Neural cell (in vitro differentiated cells): ENCODE measurements around the gene ZNF407. TPM values are rescaled to one million over a fixed set of nuclear protein-coding genes. Genes with fewer than 3 reads are reported as not detected.

ENCODE experiments used
- H2AFZ ChIP-seq: fragments of 200-600, 300-800 bp; sonication (generic), shearing (Covaris generic); 2 replicates; pipeline ENCODE4 v1.6.0; 2014; ENCODE audit warnings: low read depth, mild to moderate bottlenecking, antibody characterized with exemption, low read length, moderate library complexity
- H3F3A ChIP-seq: fragments of 200-600 bp; shearing (Covaris generic); 2 replicates; pipeline ENCODE4 v1.6.1; 2016; ENCODE audit warnings: mild to moderate bottlenecking, moderate library complexity, mixed read lengths, antibody characterized with exemption, low read length; ENCODE audit not compliant: insufficient read depth, poor library complexity, severe bottlenecking
- H3K27ac ChIP-seq: fragments of 200-600, 300-800 bp; sonication (generic), shearing (Covaris generic); 2 replicates; pipeline ENCODE4 v1.5.1; 2014; ENCODE audit warnings: mild to moderate bottlenecking, low read length, moderate library complexity
- H3K27me3 ChIP-seq: fragments of 300-800, 200-600 bp; sonication (generic), shearing (Covaris generic); 2 replicates; pipeline ENCODE4 v1.6.0; 2014; ENCODE audit warnings: mild to moderate bottlenecking, low read depth, low read length, moderate library complexity; ENCODE audit not compliant: insufficient read depth
- H3K36me3 ChIP-seq: fragments of 300-800, 200-600 bp; sonication (generic), shearing (Covaris generic); 2 replicates; pipeline ENCODE4 v1.5.1; 2014; ENCODE audit warnings: mild to moderate bottlenecking, antibody characterized with exemption, low read length, moderate library complexity; ENCODE audit not compliant: insufficient read depth
- H3K4me2 ChIP-seq: fragments of 300-800, 200-600 bp; sonication (generic), shearing (Covaris generic); 2 replicates; pipeline ENCODE4 v1.6.0; 2014; ENCODE audit warnings: mild to moderate bottlenecking, low read length
- H3K4me3 ChIP-seq: fragments of 300-800, 200-600 bp; sonication (generic), shearing (Covaris generic); 2 replicates; pipeline ENCODE4 v1.5.1; 2014; ENCODE audit warnings: mild to moderate bottlenecking, low read length, moderate library complexity
- H3K79me2 ChIP-seq: fragments of 200-600 bp; shearing (Covaris generic); replicated peaks from 2 replicates; pipeline ENCODE4 v1.6.0; 2014; ENCODE audit warnings: mild to moderate bottlenecking, low read length, moderate library complexity; ENCODE audit not compliant: insufficient read depth
- H3K9ac ChIP-seq: fragments of 300-800, 200-600 bp; sonication (generic), shearing (Covaris generic); 2 replicates; pipeline ENCODE4 v1.6.1; 2016; ENCODE audit warnings: mild to moderate bottlenecking, low read length, mixed read lengths
- H3K9me2 ChIP-seq: fragments of 200-600 bp; shearing (Covaris generic); 2 replicates; pipeline ENCODE4 v1.6.1; 2016; ENCODE audit warnings: mild to moderate bottlenecking, low read length, mixed read lengths; ENCODE audit not compliant: insufficient read depth
- H3K9me3 ChIP-seq: fragments of 200-600, 300-800 bp; sonication (generic), shearing (Covaris generic); 2 replicates; pipeline ENCODE4 v1.6.1; 2016; ENCODE audit warnings: mild to moderate bottlenecking, mixed run types, low read length, moderate library complexity, mixed read lengths
- H4K20me1 ChIP-seq: fragments of 200-600 bp; shearing (Covaris generic); 2 replicates; pipeline ENCODE4 v1.6.1; 2016; ENCODE audit warnings: mild to moderate bottlenecking, mixed run types; ENCODE audit not compliant: insufficient read depth
- CTCF ChIP-seq: fragments of 450-650 bp; IDR thresholded peaks from 2 replicates; pipeline ENCODE4 v1.5.1; 2014; ENCODE audit warnings: antibody characterized with exemption, mild to moderate bottlenecking, moderate library complexity; ENCODE audit not compliant: poor library complexity, severe bottlenecking
- EP300 ChIP-seq: fragments of 450-650 bp; conservative IDR thresholded peaks from 2 replicates; pipeline ENCODE4 v1.6.1; 2014; ENCODE audit warnings: antibody characterized with exemption, mild to moderate bottlenecking, moderate library complexity; ENCODE audit not compliant: poor library complexity, severe bottlenecking
- EZH2 ChIP-seq: fragments of 200-600, 300-800 bp; shearing (Covaris generic), sonication (generic); IDR thresholded peaks from 2 replicates; pipeline ENCODE4 v1.6.1; 2014; ENCODE audit warnings: antibody characterized with exemption, low read length, borderline replicate concordance, mild to moderate bottlenecking; ENCODE audit not compliant: insufficient read depth, poor library complexity, severe bottlenecking
- MXI1 ChIP-seq: fragments of 450-650 bp; conservative IDR thresholded peaks from 2 replicates; pipeline ENCODE4 v1.6.1; 2014; ENCODE audit warnings: antibody characterized with exemption, mild to moderate bottlenecking; ENCODE audit not compliant: poor library complexity, severe bottlenecking
- POLR2AphosphoS5 ChIP-seq: IDR thresholded peaks from 2 replicates; pipeline ENCODE4 v1.6.1; 2012
- RAD21 ChIP-seq: fragments of 450-650 bp; conservative IDR thresholded peaks from 2 replicates; pipeline ENCODE4 v1.6.1; 2014; ENCODE audit warnings: antibody characterized with exemption, mild to moderate bottlenecking, moderate library complexity
- REST ChIP-seq: IDR thresholded peaks from 2 replicates; pipeline ENCODE4 v1.6.1; 2012; ENCODE audit warnings: borderline replicate concordance
- SMC3 ChIP-seq: fragments of 450-650 bp; conservative IDR thresholded peaks from 2 replicates; pipeline ENCODE4 v1.6.1; 2014; ENCODE audit warnings: antibody characterized with exemption, mild to moderate bottlenecking, moderate library complexity; ENCODE audit not compliant: poor library complexity
- TAF1 ChIP-seq: IDR thresholded peaks from 2 replicates; pipeline ENCODE4 v1.6.1; 2012; ENCODE audit warnings: low read depth
- polyA plus RNA-seq: library from polyadenylated mRNA; depleted of rRNA; stranded (reverse); fragments of >200 nt; gene quantifications from 2 replicates; pipeline ENCODE4 v1.2.3, GENCODE V29; 2014

Gene ZNF407
- polyA plus RNA-seq, 1 donor from 2014 or later: 2.9 TPM

GRCh38 chr18:74930616-74931015, 332.9 kb downstream of the ZNF407 start:
- Histone ChIP-seq H3F3A (no peaks in the 10 kb centered on the region), H3K27ac (no peak overlapping the region), H3K9me2 (no peaks in the 10 kb centered on the region), H3K9ac (no peak overlapping the region), H3K9me3 (no peaks in the 10 kb centered on the region), H3K4me3 (no peak overlapping the region), H3K36me3 (no peaks in the 10 kb centered on the region), H3K27me3 (no peaks in the 10 kb centered on the region), H3K4me2 (no peak overlapping the region), H4K20me1 (no peaks in the 10 kb centered on the region), H2AFZ (no peak overlapping the region), H3K79me2 (no peaks in the 10 kb centered on the region)
- TF ChIP-seq REST (no peak), MXI1 (no peak), CTCF (no peak), POLR2AphosphoS5 (no peak), EP300 (no peak), SMC3 (no peak), RAD21 (no peak), TAF1 (no peak), EZH2 (no peak)

- no peak overlapping the region for H3K4me3 ChIP-seq
- no peaks in the 10 kb centered on the region for H3K79me2 ChIP-seq
- TF ChIP-seq EP300 (peak; percentile 97), SMC3 (no peak), REST (no peak), MXI1 (no peak), POLR2AphosphoS5 (peak; percentile 78), RAD21 (no peak), EZH2 (no peak), CTCF (no peak)
- no peaks in the 10 kb centered on the region for H3K9me2 ChIP-seq
- H2AFZ ChIP-seq: no peak overlapping the region
- H3K27ac ChIP-seq: peak overlapping the region; percentile 47
- no peaks in the 10 kb centered on the region for H3K9me3 ChIP-seq
- H4K20me1 ChIP-seq: no peaks in the 10 kb centered on the region
- H3K4me2 ChIP-seq: no peak overlapping the region
- H3K36me3 ChIP-seq: no peaks in the 10 kb centered on the region
- H3F3A ChIP-seq: no peaks in the 10 kb centered on the region
- no peak overlapping the region for H3K9ac ChIP-seq
- no peaks in the 10 kb centered on the region for H3K27me3 ChIP-seq
Observed at GRCh38 chr18:74933930-74934329, 336.3 kb downstream of the ZNF407 start.
